Activated CD8-positive, alpha-beta T cell treated with anti-CD3 and anti-CD28 coated beads for 36 hours (primary cell): ENCODE results near the gene MAP4K4. TPM values are rescaled to one million over a fixed set of nuclear protein-coding genes. Genes with fewer than 3 reads are reported as not detected.

ENCODE experiments used
- ATAC-seq: fragments of 200-7000 bp; cut with Tn5 transposase; one replicate; pipeline ENCODE4 v1.10.0; 2021; ENCODE audit warnings: mild to moderate bottlenecking, moderate library complexity
- CTCF ChIA-PET: fragments of 350-600 bp; sonication (Branson Sonifier 250); formaldehyde crosslinking; loops from one replicate; lab custom pipeline; 2021; ENCODE audit warnings: antibody characterized with exemption; lab: Charles Lee
- POLR2A ChIA-PET: fragments of 350-600 bp; sonication (Branson Sonifier 250); formaldehyde crosslinking; loops from one replicate; lab custom pipeline; 2021; ENCODE audit warnings: antibody characterized with exemption; lab: Charles Lee
- DNase-seq: peaks from one replicate; pipeline ENCODE4 v3.0.0-alpha.2; 2020
- H3K27ac Mint-ChIP-seq: one replicate; pipeline ENCODE4 v1.8.0; 2021; ENCODE audit warnings: mild to moderate bottlenecking, mixed read lengths
- H3K27me3 Mint-ChIP-seq: one replicate; pipeline ENCODE4 v1.8.0; 2021; ENCODE audit warnings: mixed read lengths
- H3K36me3 Mint-ChIP-seq: one replicate; pipeline ENCODE4 v1.8.0; 2021; ENCODE audit warnings: low read depth, mixed read lengths
- H3K4me1 Mint-ChIP-seq: one replicate; pipeline ENCODE4 v1.8.0; 2021; ENCODE audit warnings: low read depth, mixed read lengths
- H3K4me3 Mint-ChIP-seq: one replicate; pipeline ENCODE4 v1.8.0; 2021; ENCODE audit warnings: mild to moderate bottlenecking, moderate library complexity, mixed read lengths
- H3K9me3 Mint-ChIP-seq: one replicate; pipeline ENCODE4 v1.8.0; 2021; ENCODE audit warnings: mixed read lengths
- CTCF ChIP-seq: fragments of 200-600 bp; IDR thresholded peaks from one replicate; pipeline ENCODE4 v1.8.0; 2022; ENCODE audit warnings: antibody characterized with exemption, mild to moderate bottlenecking
- intact Hi-C: fragments of 100-400 bp; cut with micrococcal nuclease; formaldehyde crosslinking; loops from one replicate; pipeline ENCODE4 v1.10.0; 2022
- total RNA-seq, 2 experiments: library from RNA; stranded (reverse); gene quantifications; one replicate each; pipeline ENCODE4 v1.2.3, GENCODE V29; 2021

MAP4K4 gene
- total RNA-seq, 2 experiments from 2014 or later = 26.3 to 27.3 TPM

DNA sequence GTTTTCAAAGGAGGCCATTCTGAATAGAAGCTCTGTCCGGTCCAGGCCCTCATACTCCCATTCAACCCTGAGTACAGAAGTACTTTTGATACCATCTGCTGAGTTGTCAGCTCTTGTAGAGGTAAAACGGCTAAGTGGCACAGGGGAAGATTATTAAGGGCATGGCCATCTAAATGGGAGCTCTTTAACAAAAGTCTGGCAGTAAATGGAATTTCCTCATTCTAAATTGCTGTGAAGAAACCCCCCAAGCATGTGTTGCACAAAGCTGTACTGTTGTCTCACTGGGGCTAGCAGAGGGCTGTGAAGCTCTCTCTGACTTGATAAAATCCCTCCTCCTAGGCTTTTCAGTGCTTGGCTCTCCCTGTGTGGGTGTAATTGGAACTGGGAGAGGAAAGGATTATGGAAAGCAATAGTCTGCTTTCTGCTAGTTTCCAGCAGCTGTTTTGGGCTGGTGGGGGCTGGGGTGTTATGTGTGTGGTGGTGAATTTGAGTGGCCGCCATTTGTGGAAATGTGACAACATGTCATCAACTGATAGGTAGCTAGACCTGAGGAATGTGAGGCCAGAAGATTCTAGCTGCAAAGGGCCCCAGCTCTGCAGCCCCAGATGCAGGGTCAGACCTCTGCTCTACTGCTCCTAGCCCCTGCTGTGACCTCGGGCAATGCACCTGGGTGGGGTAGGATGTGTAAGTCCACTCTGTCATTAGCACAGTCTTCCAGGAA is 65.1 kb downstream of the MAP4K4 start:
- ATAC-seq (no peak), DNase-seq (no peak)
- Mint-ChIP-seq H3K9me3 (no peaks in the 10 kb centered on the region), H3K4me3 (no peak overlapping the region), H3K27ac (no peak overlapping the region), H3K4me1 (peaks cover 63% of the 10 kb centered on the region), H3K36me3 (no peaks in the 10 kb centered on the region), H3K27me3 (no peaks in the 10 kb centered on the region)
- TF ChIP-seq CTCF = no peak
- POLR2A ChIA-PET = interaction anchor here (0.9 to 1.6 kb wide), 3 partner anchors 9 to 65 kb away, joined by 3 to 6 read pairs (median 4); partner anchors contain the start of gene MAP4K4
- intact Hi-C loops = no loop called here
- CTCF ChIA-PET = interaction anchor here (1.0 to 2.3 kb wide), 6 partner anchors 21 to 421 kb away, joined by 3 to 9 read pairs (median 4); no protein-coding TSS in a partner anchor

- Mint-ChIP-seq H3K27ac (no peak overlapping the region), H3K4me3 (no peak overlapping the region), H3K27me3 (no peaks in the 10 kb centered on the region), H3K36me3 (no peaks in the 10 kb centered on the region), H3K9me3 (no peaks in the 10 kb centered on the region), H3K4me1 (peaks cover 63% of the 10 kb centered on the region)
- intact Hi-C loops = no loop called here
- TF ChIP-seq CTCF = no peak
- no peak for ATAC-seq
- ChIA-PET CTCF (interaction anchor here (0.9 to 2.3 kb wide), 7 partner anchors 15 to 422 kb away, joined by 3 to 9 read pairs (median 4); no protein-coding TSS in a partner anchor), POLR2A (interaction anchor here (1.0 kb wide), 2 partner anchors 65 to 66 kb away, joined by 3 to 4 read pairs; partner anchors contain the start of gene MAP4K4)
- no peak for DNase-seq
Measured at GRCh38 chr2:101763496-101764333, 66.2 kb downstream of the MAP4K4 start.

- no peak overlapping the region for H3K4me3 Mint-ChIP-seq
- no peak overlapping the region for H3K27ac Mint-ChIP-seq
- ChIA-PET POLR2A (interaction anchor here (0.7 to 1.7 kb wide), 2 partner anchors 14 to 350 kb away, joined by 3 to 4 read pairs; no protein-coding TSS in a partner anchor), CTCF (interaction anchor here (1.0 to 2.7 kb wide), 5 partner anchors 10 to 57 kb away, joined by 3 to 11 read pairs (median 3); no protein-coding TSS in a partner anchor)
- intact Hi-C loops = no loop called here
- no peaks in the 10 kb centered on the region for H3K9me3 Mint-ChIP-seq
- TF ChIP-seq CTCF = no peak
- no peaks in the 10 kb centered on the region for H3K27me3 Mint-ChIP-seq
- no peak for DNase-seq
- no peak for ATAC-seq
- no peaks in the 10 kb centered on the region for H3K36me3 Mint-ChIP-seq
- H3K4me1 Mint-ChIP-seq = peaks cover 80% of the 10 kb centered on the region
Measured at GRCh38 chr2:101766337-101766736, 68.8 kb downstream of the MAP4K4 start.

DNA sequence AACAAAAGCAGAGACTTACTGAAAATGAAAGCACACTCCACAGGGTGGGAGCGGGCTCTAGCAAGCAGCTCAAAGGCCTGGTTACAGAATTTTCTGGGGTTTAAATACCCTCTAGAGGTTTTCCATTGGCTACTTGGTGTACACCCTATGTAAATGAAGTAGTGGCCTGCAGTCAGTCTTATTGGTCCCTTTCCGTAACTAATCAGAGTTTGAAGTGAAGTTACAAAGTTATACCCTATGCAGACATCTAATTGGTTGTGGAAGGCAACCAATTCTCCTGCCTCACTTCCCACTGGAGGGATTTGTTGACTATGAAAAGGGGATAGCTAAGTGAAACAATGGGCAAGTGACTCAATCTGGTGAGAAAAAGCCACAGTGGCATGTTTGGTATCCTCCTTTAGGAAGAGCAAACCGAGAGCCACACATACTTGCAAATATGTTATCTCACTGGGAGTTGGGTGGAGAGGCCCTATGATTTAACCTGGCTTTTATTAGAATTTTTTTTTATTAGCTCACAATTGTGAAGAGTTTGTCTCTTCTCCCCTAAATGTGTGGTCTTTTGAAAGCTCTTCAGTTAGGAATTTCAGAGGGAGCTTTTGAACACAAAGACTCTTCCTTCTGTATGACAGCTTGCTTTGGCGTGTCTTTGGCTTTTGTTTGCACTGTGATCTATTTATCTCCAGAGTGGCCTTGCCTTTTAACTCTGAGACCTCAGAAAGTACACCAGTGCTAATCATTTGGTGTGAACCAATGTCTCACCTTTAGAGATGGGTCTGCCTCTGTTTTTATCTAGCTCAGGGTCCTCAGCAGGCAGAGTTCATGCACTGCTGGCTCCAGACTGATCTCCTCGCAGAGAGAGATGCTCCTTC is 69.6 kb downstream of the MAP4K4 start:
- Mint-ChIP-seq H3K27me3 (no peaks in the 10 kb centered on the region), H3K9me3 (no peaks in the 10 kb centered on the region), H3K27ac (no peak overlapping the region), H3K4me1 (peaks cover 84% of the 10 kb centered on the region), H3K4me3 (no peak overlapping the region), H3K36me3 (no peaks in the 10 kb centered on the region)
- no peak for DNase-seq
- POLR2A ChIA-PET = interaction anchor here (1.7 kb wide), 1 partner anchor 13 kb away, joined by 4 read pairs; no protein-coding TSS in a partner anchor
- intact Hi-C loops = no loop called here
- no peak for TF ChIP-seq CTCF
- CTCF ChIA-PET = interaction anchor here (0.9 to 2.7 kb wide), 7 partner anchors 9 to 348 kb away, joined by 3 to 11 read pairs (median 3); no protein-coding TSS in a partner anchor
- no peak for ATAC-seq
